Stomach (tissue), 4 donors: Measurements from ENCODE around the gene TRMT2A.

Source experiments
- CTCF ChIP-seq, 7 experiments: fragments of 450-650 bp in 4 of 7; fragments of 200-600 bp in 3 of 7; sonication (generic) in 3 of 7; IDR thresholded peaks; one replicate each; pipeline ENCODE4 v1.5.1; 2016 to 2019; ENCODE audit warnings: antibody characterized with exemption in 7 of 7, control low read depth in 2 of 7, mild to moderate bottlenecking in 1 of 7
- EP300 ChIP-seq: sonication (generic); formaldehyde crosslinking; IDR thresholded peaks from one replicate; pipeline ENCODE4 v1.6.1; 2017; ENCODE audit warnings: antibody characterized with exemption

- TF ChIP-seq CTCF (IDR thresholded peaks at IDR 0.05) (no peak), EP300 (no peak)
Observed at GRCh38 chr22:20150381-20151275, 33.6 kb upstream of the TRMT2A start, which contains the start of gene CCDC188.
